HepG2 (cell line): ENCODE data around the gene ATP13A2.

Source experiments
- AFF4 ChIP-seq: sonication (generic); formaldehyde crosslinking; IDR thresholded peaks from 2 replicates; pipeline ENCODE4 v1.4.0; 2020; ENCODE audit warnings: missing genetic modification reagents
- ELF1 ChIP-seq: sonication (generic); formaldehyde crosslinking; IDR thresholded peaks from 2 replicates; pipeline ENCODE4 v1.4.0; 2020; ENCODE audit warnings: missing genetic modification reagents
- HMG20B ChIP-seq: conservative IDR thresholded peaks from 2 replicates; pipeline ENCODE4 v1.6.1; 2016; ENCODE audit warnings: missing genetic modification reagents, missing compliant biosample characterization
- KDM5A ChIP-seq: fragments of 200-600 bp; sonication (generic); IDR thresholded peaks from 2 replicates; pipeline ENCODE4 v1.7.0; 2018; ENCODE audit warnings: antibody characterized with exemption, mild to moderate bottlenecking, low read length, borderline replicate concordance
- MLXIP ChIP-seq: sonication (generic); formaldehyde crosslinking; IDR thresholded peaks from 2 replicates; pipeline ENCODE4 v1.9.0; 2021; ENCODE audit warnings: missing genetic modification reagents, borderline replicate concordance
- NFYB ChIP-seq: sonication (generic); formaldehyde crosslinking; IDR thresholded peaks from 2 replicates; pipeline ENCODE4 v1.4.0; 2020; ENCODE audit warnings: missing genetic modification reagents
- PHF21A ChIP-seq: sonication (generic); formaldehyde crosslinking; IDR thresholded peaks from 2 replicates; pipeline ENCODE4 v1.5.0; 2020; ENCODE audit warnings: mild to moderate bottlenecking, missing genetic modification reagents
- PHF5A ChIP-seq: IDR thresholded peaks from one replicate; pipeline ENCODE4 v1.6.1; 2018; ENCODE audit warnings: low read depth, missing genetic modification reagents; ENCODE audit not compliant: unreplicated experiment
- XRCC5 ChIP-seq: fragments of 200-400 bp; formaldehyde crosslinking; optimal IDR thresholded peaks from 2 replicates; pipeline ENCODE3; 2017; ENCODE audit warnings: mild to moderate bottlenecking, low read length
- ZHX1 ChIP-seq: sonication (generic); formaldehyde crosslinking; IDR thresholded peaks from 2 replicates; pipeline ENCODE4 v1.8.1; 2022; ENCODE audit warnings: low read depth, mild to moderate bottlenecking, missing genetic modification reagents
- ZSCAN5A ChIP-seq: sonication (generic); formaldehyde crosslinking; IDR thresholded peaks from 2 replicates; pipeline ENCODE4 v1.8.0; 2022; ENCODE audit warnings: mild to moderate bottlenecking, missing genetic modification reagents, borderline replicate concordance

GRCh38 chr1:16991571-16991970, 20.2 kb downstream of the ATP13A2 start:
- TF ChIP-seq KDM5A (no peak), HMG20B (CRISPR knock-in tag) (no peak), XRCC5 (no peak), NFYB (CRISPR knock-in tag) (no peak), PHF21A (CRISPR knock-in tag) (no peak), PHF5A (CRISPR knock-in tag) (no peak), ELF1 (CRISPR knock-in tag) (no peak), ZHX1 (CRISPR knock-in tag) (no peak), MLXIP (no peak), ZSCAN5A (CRISPR knock-in tag) (no peak), AFF4 (CRISPR knock-in tag) (no peak)
